ENCODE measurements around the gene MS4A10. TPM values are rescaled to one million over a fixed set of nuclear protein-coding genes. Genes with fewer than 3 reads are reported as not detected.

Gene MS4A10
- total and polyA plus RNA-seq, 4 donors, result not detected

DNA sequence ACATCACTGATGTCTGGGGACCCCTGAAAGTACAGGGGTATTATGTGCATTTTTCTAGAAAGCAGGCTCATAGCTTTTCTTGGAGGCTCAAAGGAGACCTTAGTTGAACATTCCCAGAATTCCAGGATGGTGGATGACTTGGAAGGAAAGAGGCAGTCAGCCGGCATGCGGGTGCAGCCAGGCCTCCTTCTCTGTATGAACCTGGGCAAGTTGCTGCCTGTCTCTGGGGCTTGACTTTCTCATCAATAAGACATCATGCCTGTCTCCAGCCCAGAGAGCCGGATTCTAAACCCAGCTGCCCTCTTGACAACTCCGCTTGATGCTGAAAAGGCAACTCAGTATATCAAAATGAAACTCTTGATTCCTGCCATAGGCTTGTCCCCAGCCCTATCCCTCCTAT is 15.9 kb upstream of the MS4A10 start:
- no peak overlapping the region for H3K9ac ChIP-seq (ENCODE audit: low read depth in 1 of 2, low read length in 2 of 2)

DNA sequence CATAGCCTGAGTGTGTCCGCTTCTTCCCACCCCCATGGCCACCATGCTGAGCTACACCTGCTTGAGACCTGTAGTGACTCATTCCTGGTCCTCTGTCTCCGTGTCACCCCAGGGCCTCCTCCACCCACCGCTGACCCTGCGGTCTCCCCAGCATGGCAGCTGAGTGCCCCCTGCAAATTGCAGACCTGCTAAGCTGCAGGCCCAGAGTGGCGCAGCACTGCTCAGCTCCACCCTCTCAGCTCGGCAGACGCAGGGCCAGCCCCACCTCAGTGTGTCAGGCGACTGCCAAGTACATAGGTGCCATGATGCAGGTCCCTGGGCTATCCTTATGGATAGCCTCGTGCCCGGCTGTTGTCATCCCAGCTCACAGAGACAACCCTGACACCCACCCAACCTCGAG is 15.3 kb upstream of the MS4A10 start:
- peaks cover 0 to 5% (median 0%) of the 10 kb centered on the region in 4 donors for H3K27me3 ChIP-seq (ENCODE audit: control insufficient read depth in 4 of 4, insufficient read depth in 4 of 4, low read length in 3 of 4)
- no peaks in the 10 kb centered on the region for H3K9me3 ChIP-seq (ENCODE audit: control insufficient read depth in 4 of 4, low read length in 3 of 4)
- WGBS, result 83% methylated on average over 11 of the region's 11 CpGs
- no peak overlapping the region for H3K9ac ChIP-seq (ENCODE audit: low read depth in 1 of 2, low read length in 2 of 2)
- no peak for DNase-seq (ENCODE audit: low spot score)
- no peaks in the 10 kb centered on the region for H3K36me3 ChIP-seq (ENCODE audit: control insufficient read depth in 4 of 4, insufficient read depth in 3 of 4, low read depth in 1 of 4, low read length in 3 of 4)
- TF ChIP-seq EGR1 (IDR thresholded peaks at IDR 0.05; ENCODE audit: low read depth in 2 of 2) (no peak), JUND (IDR thresholded peaks at IDR 0.05) (no peak), HNF4G (IDR thresholded peaks at IDR 0.05) (no peak)
- H3K4me3 ChIP-seq (ENCODE audit: low read depth in 1 of 3, low read length in 3 of 3), result no peak overlapping the region
- no peak overlapping the region for H3K27ac ChIP-seq (ENCODE audit: low read depth in 1 of 2, low read length in 2 of 2)
- H3K4me1 ChIP-seq (ENCODE audit: control insufficient read depth in 4 of 4, insufficient read depth in 4 of 4, low read length in 3 of 4), result no peaks in the 10 kb centered on the region

More for the DNA sequence above, 15.9 kb upstream of the MS4A10 start:
- no peak overlapping the region for H3K4me3 ChIP-seq (ENCODE audit: low read depth in 1 of 3, low read length in 3 of 3)
- H3K9me3 ChIP-seq (ENCODE audit: control insufficient read depth in 4 of 4, low read length in 3 of 4), result no peaks in the 10 kb centered on the region
- H3K27ac ChIP-seq (ENCODE audit: low read depth in 1 of 2, low read length in 2 of 2), result no peak overlapping the region
- H3K27me3 ChIP-seq (ENCODE audit: control insufficient read depth in 4 of 4, insufficient read depth in 4 of 4, low read length in 3 of 4), result peaks cover 0 to 5% (median 0%) of the 10 kb centered on the region in 4 donors
- H3K36me3 ChIP-seq (ENCODE audit: control insufficient read depth in 4 of 4, insufficient read depth in 3 of 4, low read depth in 1 of 4, low read length in 3 of 4), result no peaks in the 10 kb centered on the region
- DNase-seq (ENCODE audit: low spot score), result no peak
- TF ChIP-seq HNF4G (IDR thresholded peaks at IDR 0.05) (no peak), EGR1 (IDR thresholded peaks at IDR 0.05; ENCODE audit: low read depth in 2 of 2) (no peak), JUND (IDR thresholded peaks at IDR 0.05) (no peak), SP1 (IDR thresholded peaks at IDR 0.05) (no peak), RAD21 (IDR thresholded peaks at IDR 0.05) (no peak), RXRA (IDR thresholded peaks at IDR 0.05) (no peak), YY1 (IDR thresholded peaks at IDR 0.05) (no peak), ZBTB33 (IDR thresholded peaks at IDR 0.05) (no peak)
- TF ChIP-seq, protein P1, sequence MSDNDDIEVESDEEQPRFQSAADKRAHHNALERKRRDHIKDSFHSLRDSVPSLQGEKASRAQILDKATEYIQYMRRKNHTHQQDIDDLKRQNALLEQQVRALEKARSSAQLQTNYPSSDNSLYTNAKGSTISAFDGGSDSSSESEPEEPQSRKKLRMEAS (IDR thresholded peaks at IDR 0.05), result no peak
- TF ChIP-seq, protein P2, sequence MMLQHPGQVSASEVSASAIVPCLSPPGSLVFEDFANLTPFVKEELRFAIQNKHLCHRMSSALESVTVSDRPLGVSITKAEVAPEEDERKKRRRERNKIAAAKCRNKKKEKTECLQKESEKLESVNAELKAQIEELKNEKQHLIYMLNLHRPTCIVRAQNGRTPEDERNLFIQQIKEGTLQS (IDR thresholded peaks at IDR 0.05), result no peak
- TF ChIP-seq, protein P3, sequence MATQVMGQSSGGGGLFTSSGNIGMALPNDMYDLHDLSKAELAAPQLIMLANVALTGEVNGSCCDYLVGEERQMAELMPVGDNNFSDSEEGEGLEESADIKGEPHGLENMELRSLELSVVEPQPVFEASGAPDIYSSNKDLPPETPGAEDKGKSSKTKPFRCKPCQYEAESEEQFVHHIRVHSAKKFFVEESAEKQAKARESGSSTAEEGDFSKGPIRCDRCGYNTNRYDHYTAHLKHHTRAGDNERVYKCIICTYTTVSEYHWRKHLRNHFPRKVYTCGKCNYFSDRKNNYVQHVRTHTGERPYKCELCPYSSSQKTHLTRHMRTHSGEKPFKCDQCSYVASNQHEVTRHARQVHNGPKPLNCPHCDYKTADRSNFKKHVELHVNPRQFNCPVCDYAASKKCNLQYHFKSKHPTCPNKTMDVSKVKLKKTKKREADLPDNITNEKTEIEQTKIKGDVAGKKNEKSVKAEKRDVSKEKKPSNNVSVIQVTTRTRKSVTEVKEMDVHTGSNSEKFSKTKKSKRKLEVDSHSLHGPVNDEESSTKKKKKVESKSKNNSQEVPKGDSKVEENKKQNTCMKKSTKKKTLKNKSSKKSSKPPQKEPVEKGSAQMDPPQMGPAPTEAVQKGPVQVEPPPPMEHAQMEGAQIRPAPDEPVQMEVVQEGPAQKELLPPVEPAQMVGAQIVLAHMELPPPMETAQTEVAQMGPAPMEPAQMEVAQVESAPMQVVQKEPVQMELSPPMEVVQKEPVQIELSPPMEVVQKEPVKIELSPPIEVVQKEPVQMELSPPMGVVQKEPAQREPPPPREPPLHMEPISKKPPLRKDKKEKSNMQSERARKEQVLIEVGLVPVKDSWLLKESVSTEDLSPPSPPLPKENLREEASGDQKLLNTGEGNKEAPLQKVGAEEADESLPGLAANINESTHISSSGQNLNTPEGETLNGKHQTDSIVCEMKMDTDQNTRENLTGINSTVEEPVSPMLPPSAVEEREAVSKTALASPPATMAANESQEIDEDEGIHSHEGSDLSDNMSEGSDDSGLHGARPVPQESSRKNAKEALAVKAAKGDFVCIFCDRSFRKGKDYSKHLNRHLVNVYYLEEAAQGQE (IDR thresholded peaks at IDR 0.05), result no peak
- WGBS, result 61% methylated on average over 4 of the region's 4 CpGs
- no peaks in the 10 kb centered on the region for H3K4me1 ChIP-seq (ENCODE audit: control insufficient read depth in 4 of 4, insufficient read depth in 4 of 4, low read length in 3 of 4)

DNA sequence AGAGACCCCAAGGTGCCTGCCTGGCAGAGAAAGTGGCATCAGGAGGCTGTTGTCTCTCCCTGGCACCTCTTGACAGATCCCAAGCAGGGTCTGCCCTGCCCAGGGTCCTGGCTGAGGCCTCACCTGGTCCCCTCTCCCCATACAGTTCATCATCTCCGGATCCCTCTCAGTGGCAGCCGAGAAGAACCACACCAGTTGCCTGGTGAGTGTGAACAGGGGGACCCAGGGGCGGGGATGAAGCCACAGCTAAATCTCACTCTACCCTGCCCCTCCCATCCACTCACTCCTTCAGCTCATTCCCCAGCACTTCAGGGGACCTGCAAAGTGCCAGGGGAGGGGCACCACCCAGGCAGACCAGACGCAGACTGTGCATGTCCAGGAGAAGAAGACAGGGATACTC is 14.0 kb upstream of the MS4A10 start:
- no peaks in the 10 kb centered on the region for H3K36me3 ChIP-seq (ENCODE audit: control insufficient read depth in 4 of 4, insufficient read depth in 3 of 4, low read depth in 1 of 4, low read length in 3 of 4)
- H3K9me3 ChIP-seq (ENCODE audit: control insufficient read depth in 4 of 4, low read length in 3 of 4), result no peaks in the 10 kb centered on the region
- H3K4me3 ChIP-seq (ENCODE audit: low read depth in 1 of 3, low read length in 3 of 3), result no peak overlapping the region
- no peak for DNase-seq (ENCODE audit: low spot score)
- no peak overlapping the region for H3K9ac ChIP-seq (ENCODE audit: low read depth in 1 of 2, low read length in 2 of 2)
- 82% methylated on average over 4 of the region's 4 CpGs for WGBS
- peaks cover 0 to 5% (median 0%) of the 10 kb centered on the region in 4 donors for H3K27me3 ChIP-seq (ENCODE audit: control insufficient read depth in 4 of 4, insufficient read depth in 4 of 4, low read length in 3 of 4)
- no peak overlapping the region for H3K27ac ChIP-seq (ENCODE audit: low read depth in 1 of 2, low read length in 2 of 2)
- TF ChIP-seq FOXA2 (IDR thresholded peaks at IDR 0.05) (no peak), TAF1 (conservative IDR thresholded peaks at IDR 0.05) (no peak), HNF4G (IDR thresholded peaks at IDR 0.05) (no peak), JUND (IDR thresholded peaks at IDR 0.05) (no peak), RAD21 (IDR thresholded peaks at IDR 0.05) (no peak), FOXA1 (IDR thresholded peaks at IDR 0.05) (no peak), CTCF (IDR thresholded peaks at IDR 0.05; ENCODE audit: low read depth, low read length, missing input control) (no peak), RXRA (IDR thresholded peaks at IDR 0.05) (no peak), GABPA (IDR thresholded peaks at IDR 0.05 in 1 of 2, conservative IDR thresholded peaks at IDR 0.05 in 1 of 2) (no peak)
- TF ChIP-seq, protein P1 (IDR thresholded peaks at IDR 0.05), result no peak
- H3K4me1 ChIP-seq (ENCODE audit: control insufficient read depth in 4 of 4, insufficient read depth in 4 of 4, low read length in 3 of 4), result no peaks in the 10 kb centered on the region
